MM.1S (cell line): Measurements from ENCODE around the gene NAT9.

Experiments used
- CTCF ChIP-seq: fragments of 300-600 bp; sonication (generic); IDR thresholded peaks from 2 replicates; pipeline ENCODE4 v1.5.1; 2016; ENCODE audit warnings: antibody characterized with exemption, low read length, mixed read lengths
- EZH2 ChIP-seq: fragments of 300-600 bp; sonication (generic); optimal IDR thresholded peaks from 2 replicates; pipeline ENCODE3; 2017; ENCODE audit warnings: low read depth, mild to moderate bottlenecking, antibody characterized with exemption, low read length, mixed read lengths
- EZH2phosphoT487 ChIP-seq: fragments of 300-600 bp; sonication (generic); IDR thresholded peaks from 2 replicates; pipeline ENCODE4 v1.6.1; 2018; ENCODE audit warnings: antibody characterized with exemption, low read length

GRCh38 chr17:74742153-74742515, 34.0 kb downstream of the NAT9 start:
- TF ChIP-seq CTCF (no peak), EZH2phosphoT487 (no peak), EZH2 (no peak)
